SK-N-SH treated with all-trans-retinoic acid at 6 μM for 48 hours (cell line): Measurements from ENCODE around the gene ABI3BP.

ENCODE experiments used
- PATZ1 ChIP-seq: fragments of 250-450 bp; sonication (Bioruptor Pico); IDR thresholded peaks from 2 replicates; pipeline ENCODE4 v1.8.0; 2020; ENCODE audit warnings: mild to moderate bottlenecking, moderate library complexity, borderline replicate concordance
- TF ChIP-seq, protein P1 (sequence below): fragments of 250-450 bp; sonication (Bioruptor Pico); IDR thresholded peaks from 2 replicates; pipeline ENCODE4 v1.5.0; 2020; ENCODE audit warnings: mild to moderate bottlenecking, moderate library complexity

DNA sequence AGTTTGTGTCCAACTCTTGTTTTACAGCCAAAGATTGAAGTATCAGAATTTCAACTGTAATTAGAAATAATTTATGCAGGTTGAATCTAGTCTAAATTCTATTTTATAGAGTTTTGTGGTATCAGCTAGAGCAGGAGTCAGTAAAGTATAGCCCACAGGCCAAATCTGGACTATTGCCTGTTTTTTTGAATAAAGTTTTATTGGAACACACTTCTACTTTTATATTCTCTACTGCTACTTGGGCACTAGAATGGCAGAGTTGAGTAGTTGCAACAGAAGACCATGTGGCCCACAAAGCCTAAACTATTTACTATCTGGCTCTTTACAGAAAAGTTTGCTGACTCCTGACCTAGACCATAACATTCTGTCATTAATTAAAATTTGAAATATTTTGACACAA, 247.6 kb downstream of the ABI3BP start:
- TF ChIP-seq, protein P1, sequence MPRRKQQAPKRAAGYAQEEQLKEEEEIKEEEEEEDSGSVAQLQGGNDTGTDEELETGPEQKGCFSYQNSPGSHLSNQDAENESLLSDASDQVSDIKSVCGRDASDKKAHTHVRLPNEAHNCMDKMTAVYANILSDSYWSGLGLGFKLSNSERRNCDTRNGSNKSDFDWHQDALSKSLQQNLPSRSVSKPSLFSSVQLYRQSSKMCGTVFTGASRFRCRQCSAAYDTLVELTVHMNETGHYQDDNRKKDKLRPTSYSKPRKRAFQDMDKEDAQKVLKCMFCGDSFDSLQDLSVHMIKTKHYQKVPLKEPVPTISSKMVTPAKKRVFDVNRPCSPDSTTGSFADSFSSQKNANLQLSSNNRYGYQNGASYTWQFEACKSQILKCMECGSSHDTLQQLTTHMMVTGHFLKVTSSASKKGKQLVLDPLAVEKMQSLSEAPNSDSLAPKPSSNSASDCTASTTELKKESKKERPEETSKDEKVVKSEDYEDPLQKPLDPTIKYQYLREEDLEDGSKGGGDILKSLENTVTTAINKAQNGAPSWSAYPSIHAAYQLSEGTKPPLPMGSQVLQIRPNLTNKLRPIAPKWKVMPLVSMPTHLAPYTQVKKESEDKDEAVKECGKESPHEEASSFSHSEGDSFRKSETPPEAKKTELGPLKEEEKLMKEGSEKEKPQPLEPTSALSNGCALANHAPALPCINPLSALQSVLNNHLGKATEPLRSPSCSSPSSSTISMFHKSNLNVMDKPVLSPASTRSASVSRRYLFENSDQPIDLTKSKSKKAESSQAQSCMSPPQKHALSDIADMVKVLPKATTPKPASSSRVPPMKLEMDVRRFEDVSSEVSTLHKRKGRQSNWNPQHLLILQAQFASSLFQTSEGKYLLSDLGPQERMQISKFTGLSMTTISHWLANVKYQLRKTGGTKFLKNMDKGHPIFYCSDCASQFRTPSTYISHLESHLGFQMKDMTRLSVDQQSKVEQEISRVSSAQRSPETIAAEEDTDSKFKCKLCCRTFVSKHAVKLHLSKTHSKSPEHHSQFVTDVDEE, result no peak
- TF ChIP-seq PATZ1 (CRISPR knock-in tag), result no peak
